HepG2 (cell line): ENCODE results near the gene SUSD4. TPM values are rescaled to one million over a fixed set of nuclear protein-coding genes. Genes with fewer than 3 reads are reported as not detected.

Experiments used
- ATAD3A ChIP-seq: sonication (generic); formaldehyde crosslinking; IDR thresholded peaks from 2 replicates; pipeline ENCODE4 v1.4.0; 2020; ENCODE audit warnings: missing genetic modification reagents
- ATF7-NPFF ChIP-seq: sonication (generic); formaldehyde crosslinking; IDR thresholded peaks from 2 replicates; pipeline ENCODE4 v1.8.1; 2023; ENCODE audit warnings: mild to moderate bottlenecking, low read depth, missing genetic modification reagents, moderate library complexity
- CHD4 ChIP-seq: fragments of 200-600 bp; sonication (generic); IDR thresholded peaks from 2 replicates; pipeline ENCODE4 v1.7.0; 2017; ENCODE audit warnings: mild to moderate bottlenecking, low read length, borderline replicate concordance
- ELF1 ChIP-seq: sonication (generic); formaldehyde crosslinking; IDR thresholded peaks from 2 replicates; pipeline ENCODE4 v1.4.0; 2020; ENCODE audit warnings: missing genetic modification reagents
- KLF13 ChIP-seq: sonication (generic); formaldehyde crosslinking; IDR thresholded peaks from 2 replicates; pipeline ENCODE4 v1.4.0; 2020; ENCODE audit warnings: mild to moderate bottlenecking, missing genetic modification reagents
- PITX1 ChIP-seq: sonication (generic); formaldehyde crosslinking; IDR thresholded peaks from 2 replicates; pipeline ENCODE4 v1.5.1; 2020; ENCODE audit warnings: mild to moderate bottlenecking, missing genetic modification reagents
- RBFOX2 ChIP-seq: fragments of 200-400 bp; formaldehyde crosslinking; IDR thresholded peaks from 2 replicates; pipeline ENCODE4 v1.6.1; 2017; ENCODE audit warnings: low read depth, mild to moderate bottlenecking, low read length
- THAP11 ChIP-seq: IDR thresholded peaks from 2 replicates; pipeline ENCODE4 v1.6.1; 2016; ENCODE audit warnings: missing biosample characterization, missing genetic modification reagents
- ZBTB40 ChIP-seq, 2 experiments: fragments of 450-650 bp in 1 of 2; sonication (generic) in 1 of 2; formaldehyde crosslinking in 1 of 2; IDR thresholded peaks; 2 replicates each; pipeline versions ENCODE4 v1.6.1 to v1.8.0; 2016 to 2022; ENCODE audit warnings: antibody characterized with exemption in 1 of 2, mild to moderate bottlenecking in 1 of 2, missing genetic modification reagents in 1 of 2
- ZNF260 ChIP-seq: sonication (generic); formaldehyde crosslinking; IDR thresholded peaks from 2 replicates; pipeline ENCODE4 v1.4.0; 2020; ENCODE audit warnings: missing genetic modification reagents, low read depth, mild to moderate bottlenecking, borderline replicate concordance
- ZNF333 ChIP-seq: sonication (generic); formaldehyde crosslinking; IDR thresholded peaks from 2 replicates; pipeline ENCODE4 v1.4.0; 2020; ENCODE audit warnings: mild to moderate bottlenecking, missing genetic modification reagents, borderline replicate concordance
- ZNF552 ChIP-seq: sonication (generic); formaldehyde crosslinking; IDR thresholded peaks from 2 replicates; pipeline ENCODE4 v1.9.0; 2022; ENCODE audit warnings: missing genetic modification reagents, mild to moderate bottlenecking, borderline replicate concordance
- ZNF883 ChIP-seq: sonication (generic); formaldehyde crosslinking; IDR thresholded peaks from 2 replicates; pipeline ENCODE4 v1.5.1; 2020; ENCODE audit warnings: mild to moderate bottlenecking, missing genetic modification reagents; ENCODE audit errors: not compliant biosample characterization
- polyA plus RNA-seq, 8 experiments: library from polyadenylated mRNA; depleted of rRNA in 3 of 8; stranded (reverse) in 7 of 8; unstranded in 1 of 8; fragments of >200 nt; fragmentation: Illumina TruSeq in 4 of 8; extraction: Trizol in 4 of 8; gene quantifications; 2 replicates each; pipeline versions ENCODE4 v1.2.1 to v1.2.3, GENCODE V29; 2011 to 2016; ENCODE audit warnings: low read depth in 4 of 8, missing spikeins in 1 of 8, mixed read lengths in 1 of 8; ENCODE audit not compliant: insufficient read depth in 1 of 8
- total RNA-seq, 5 experiments: library from RNA; depleted of rRNA; stranded (reverse); fragments of >200 nt; fragmentation: Illumina TruSeq; extraction: Trizol; gene quantifications; 2 replicates each; pipeline ENCODE4 v1.2.3, GENCODE V29; 2016; ENCODE audit warnings: low read depth in 1 of 5
- TF ChIP-seq, protein P1 (sequence below): IDR thresholded peaks from 2 replicates; pipeline ENCODE4 v1.6.1; 2012; ENCODE audit warnings: low read depth, low read length, improper control_type of control experiment

Gene SUSD4
- total and polyA plus RNA-seq, 2 of the 13 experiments (the other 11 are each of a cell fraction or from before 2014, with no cell fraction given) = not detected

DNA sequence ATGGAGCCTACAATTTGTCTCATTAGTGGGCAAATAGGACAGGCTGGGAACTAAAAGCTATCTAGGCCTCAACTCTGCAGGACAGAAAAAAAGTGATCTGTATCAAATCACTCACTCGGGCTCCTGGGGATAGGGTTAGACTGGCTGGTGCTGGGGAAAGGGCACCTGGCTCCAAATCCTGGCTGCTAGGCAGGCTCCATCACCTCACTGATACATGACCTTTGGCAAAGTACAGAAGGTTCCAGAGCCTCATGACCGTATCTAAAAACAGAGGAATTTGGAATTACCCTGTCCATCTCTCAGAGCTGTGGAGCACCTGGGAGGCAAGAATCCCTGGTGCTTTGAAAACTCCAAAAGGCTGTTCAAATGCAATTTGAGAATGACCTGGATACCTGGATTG is 51.7 kb downstream of the SUSD4 start (continued):
- TF ChIP-seq ZBTB40 (IDR thresholded peaks at IDR 0.05) (no peak), ZBTB40 (CRISPR knock-in tag; IDR thresholded peaks at IDR 0.05) (no peak), ZNF883 (CRISPR knock-in tag) (no peak), PITX1 (no peak), ZNF552 (no peak), ZNF260 (CRISPR knock-in tag) (no peak), ELF1 (no peak), THAP11 (CRISPR knock-in tag) (no peak), ATAD3A (CRISPR knock-in tag) (no peak), CHD4 (no peak), KLF13 (CRISPR knock-in tag) (no peak), ZNF333 (CRISPR knock-in tag) (no peak), ATF7-NPFF (no peak), RBFOX2 (no peak)
- TF ChIP-seq, protein P1, sequence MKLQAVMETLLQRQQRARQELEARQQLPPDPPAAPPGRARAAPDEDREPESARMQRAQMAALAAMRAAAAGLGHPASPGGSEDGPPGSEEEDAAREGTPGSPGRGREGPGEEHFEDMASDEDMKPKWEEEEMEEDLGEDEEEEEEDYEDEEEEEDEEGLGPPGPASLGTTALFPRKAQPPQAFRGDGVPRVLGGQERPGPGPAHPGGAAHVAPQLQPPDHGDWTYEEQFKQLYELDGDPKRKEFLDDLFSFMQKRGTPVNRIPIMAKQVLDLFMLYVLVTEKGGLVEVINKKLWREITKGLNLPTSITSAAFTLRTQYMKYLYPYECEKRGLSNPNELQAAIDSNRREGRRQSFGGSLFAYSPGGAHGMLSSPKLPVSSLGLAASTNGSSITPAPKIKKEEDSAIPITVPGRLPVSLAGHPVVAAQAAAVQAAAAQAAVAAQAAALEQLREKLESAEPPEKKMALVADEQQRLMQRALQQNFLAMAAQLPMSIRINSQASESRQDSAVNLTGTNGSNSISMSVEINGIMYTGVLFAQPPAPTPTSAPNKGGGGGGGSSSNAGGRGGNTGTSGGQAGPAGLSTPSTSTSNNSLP = no peak
- TF ChIP-seq, all 625 proteins: peak for 0
